H1 (cell line): Measurements from ENCODE around the gene ANKRD9. TPM values are rescaled to one million over a fixed set of nuclear protein-coding genes. Genes with fewer than 3 reads are reported as not detected.

Experiments
- CTCF ChIA-PET: fragments of 300-600 bp; sonication (Branson Sonifier 250); formaldehyde crosslinking; loops from one replicate; lab custom pipeline; 2021; ENCODE audit not compliant: partially characterized antibody; lab: Charles Lee
- POLR2A ChIA-PET: fragments of 300-600 bp; sonication (Branson Sonifier 250); formaldehyde crosslinking; loops from one replicate; lab custom pipeline; 2021; ENCODE audit warnings: inconsistent platforms; ENCODE audit not compliant: partially characterized antibody; lab: Charles Lee
- DNase-seq, 2 experiments: peaks; one replicate each; pipeline versions ENCODE4 v3.0.0 to v3.0.0-alpha.2; 2010 to 2022; ENCODE audit warnings: low spot score in 2 of 2, low read depth in 1 of 2, mixed read lengths in 1 of 2
- FAIRE-seq: peaks from 2 replicates; lab custom pipeline; 2011; peaks lifted over from hg19 to GRCh38; lab: Jason Lieb, UNC
- H2AFZ ChIP-seq: 2 replicates; pipeline ENCODE4 v1.8.1; 2012; ENCODE audit warnings: low read length, inconsistent platforms
- H2AK5ac ChIP-seq: 2 replicates; pipeline ENCODE4 v1.6.1; 2013; ENCODE audit warnings: low read depth, low read length
- H2BK120ac ChIP-seq: replicated peaks from 2 replicates; pipeline ENCODE3; 2013; ENCODE audit warnings: low read depth, low read length, inconsistent platforms
- H2BK12ac ChIP-seq: 2 replicates; pipeline ENCODE4 v1.6.1; 2013; ENCODE audit warnings: low read depth, low read length
- H2BK15ac ChIP-seq: 2 replicates; pipeline ENCODE4 v1.6.1; 2013; ENCODE audit warnings: low read length
- H2BK20ac ChIP-seq: 2 replicates; pipeline ENCODE4 v1.6.1; 2013; ENCODE audit warnings: low read length
- H2BK5ac ChIP-seq: 2 replicates; pipeline ENCODE4 v1.6.1; 2013; ENCODE audit warnings: low read depth, low read length
- H3K14ac ChIP-seq: 2 replicates; pipeline ENCODE4 v1.6.1; 2013; ENCODE audit warnings: inconsistent platforms; ENCODE audit not compliant: insufficient read length
- H3K18ac ChIP-seq: 2 replicates; pipeline ENCODE4 v1.6.1; 2013; ENCODE audit warnings: low read length; ENCODE audit errors: extremely low read depth
- H3K23ac ChIP-seq: 2 replicates; pipeline ENCODE4 v1.6.1; 2013; ENCODE audit warnings: inconsistent platforms; ENCODE audit not compliant: insufficient read length
- H3K23me2 ChIP-seq: 2 replicates; pipeline ENCODE4 v1.6.1; 2013; ENCODE audit warnings: low read depth, low read length
- H3K27ac ChIP-seq: 2 replicates; pipeline ENCODE4 v1.6.1; 2011; ENCODE audit warnings: low read depth, low read length, inconsistent platforms
- H3K27me3 ChIP-seq, 4 experiments: replicated peaks in 1 of 4; 1 replicate in 1 of 4; 2 replicates in 3 of 4; pipeline versions ENCODE4 v1.6.1 to v1.8.1; 2011 to 2013; ENCODE audit warnings: low read length in 3 of 4, mild to moderate bottlenecking in 3 of 4, inconsistent platforms in 2 of 4, mixed read lengths in 2 of 4, moderate library complexity in 1 of 4; ENCODE audit not compliant: control insufficient read depth in 3 of 4, insufficient read depth in 3 of 4; ENCODE audit errors: extremely low read depth in 1 of 4
- H3K36me3 ChIP-seq, 4 experiments: 2 replicates each; pipeline versions ENCODE4 v1.6.1 to v1.8.1; 2011 to 2013; ENCODE audit warnings: mild to moderate bottlenecking in 4 of 4, low read length in 3 of 4, moderate library complexity in 2 of 4, control low read depth in 1 of 4, inconsistent platforms in 1 of 4; ENCODE audit not compliant: insufficient read depth in 4 of 4, control insufficient read depth in 2 of 4
- H3K4ac ChIP-seq: replicated peaks from 2 replicates; pipeline ENCODE3; 2013; ENCODE audit warnings: low read length, low read depth, mixed read lengths, inconsistent platforms; ENCODE audit not compliant: insufficient read length
- H3K4me1 ChIP-seq, 4 experiments: replicated peaks in 1 of 4; 1 replicate in 1 of 4; 2 replicates in 3 of 4; pipeline versions ENCODE4 v1.6.1 to v1.8.1; 2011 to 2013; ENCODE audit warnings: low read length in 3 of 4, inconsistent platforms in 2 of 4, mixed read lengths in 1 of 4; ENCODE audit not compliant: insufficient read depth in 4 of 4, control insufficient read depth in 3 of 4
- H3K4me2 ChIP-seq, 2 experiments: 2 replicates each; pipeline versions ENCODE4 v1.6.1 to v1.8.1; 2011 to 2013; ENCODE audit warnings: low read depth in 2 of 2, low read length in 2 of 2, control low read depth in 1 of 2, inconsistent platforms in 1 of 2, mild to moderate bottlenecking in 1 of 2; ENCODE audit not compliant: insufficient read depth in 1 of 2
- H3K4me3 ChIP-seq, 4 experiments: fragments of 200-600, 300-600 bp in 1 of 4; sonication (generic), shearing (Covaris generic), sonication (Bioruptor Twin) in 1 of 4; 2 replicates each; pipeline versions ENCODE4 v1.5.1 to v1.8.1; 2011 to 2016; ENCODE audit warnings: low read length in 4 of 4, low read depth in 3 of 4, control low read depth in 2 of 4, inconsistent platforms in 2 of 4, mild to moderate bottlenecking in 2 of 4, mixed read lengths in 1 of 4, moderate library complexity in 1 of 4; ENCODE audit not compliant: insufficient read depth in 2 of 4; ENCODE audit errors: extremely low read depth in 1 of 4
- H3K56ac ChIP-seq: replicated peaks from 2 replicates; pipeline ENCODE3; 2013; ENCODE audit warnings: low read depth, mild to moderate bottlenecking, mixed read lengths, low read length, inconsistent platforms; ENCODE audit not compliant: insufficient read length
- H3K79me1 ChIP-seq: 2 replicates; pipeline ENCODE4 v1.6.1; 2013; ENCODE audit warnings: low read depth, low read length, control low read depth
- H3K79me2 ChIP-seq, 2 experiments: 2 replicates each; pipeline versions ENCODE4 v1.6.1 to v1.8.1; 2012 to 2013; ENCODE audit warnings: low read length in 2 of 2, mild to moderate bottlenecking in 2 of 2, inconsistent platforms in 1 of 2; ENCODE audit not compliant: insufficient read depth in 2 of 2, control insufficient read depth in 1 of 2
- H3K9ac ChIP-seq, 4 experiments: replicated peaks in 1 of 4; 1 replicate in 1 of 4; 2 replicates in 3 of 4; pipeline versions ENCODE4 v1.6.1 to v1.8.1; 2011 to 2013; ENCODE audit warnings: low read depth in 3 of 4, low read length in 3 of 4, control low read depth in 2 of 4, mild to moderate bottlenecking in 2 of 4, moderate library complexity in 2 of 4, inconsistent platforms in 1 of 4; ENCODE audit errors: extremely low read depth in 1 of 4
- H3K9me3 ChIP-seq, 2 experiments: 2 replicates each; pipeline versions ENCODE4 v1.6.1 to v1.8.1; 2012 to 2013; ENCODE audit warnings: mild to moderate bottlenecking in 2 of 2, moderate library complexity in 2 of 2, control low read depth in 1 of 2, inconsistent platforms in 1 of 2, low read depth in 1 of 2, low read length in 1 of 2, mixed read lengths in 1 of 2; ENCODE audit not compliant: insufficient read depth in 2 of 2
- H4K20me1 ChIP-seq, 2 experiments: replicated peaks in 1 of 2; 2 replicates each; pipeline versions ENCODE3 to v1.8.1; 2011 to 2013; ENCODE audit warnings: inconsistent platforms in 2 of 2, low read length in 2 of 2, mild to moderate bottlenecking in 1 of 2; ENCODE audit not compliant: insufficient read depth in 2 of 2, control insufficient read depth in 1 of 2
- H4K5ac ChIP-seq: 2 replicates; pipeline ENCODE4 v1.6.1; 2013; ENCODE audit warnings: low read length, low read depth, mixed read lengths, inconsistent platforms; ENCODE audit not compliant: insufficient read length
- H4K8ac ChIP-seq: 2 replicates; pipeline ENCODE4 v1.8.0; 2013; ENCODE audit warnings: mild to moderate bottlenecking, moderate library complexity, low read length, inconsistent platforms; ENCODE audit not compliant: insufficient read depth; ENCODE audit errors: extremely low read depth
- H4K91ac ChIP-seq: replicated peaks from 2 replicates; pipeline ENCODE3; 2013; ENCODE audit warnings: low read length, mixed read lengths, inconsistent platforms; ENCODE audit not compliant: insufficient read length
- BCL11A ChIP-seq, 2 experiments: IDR thresholded peaks; one replicate each; pipeline ENCODE4 v1.6.1; 2011; ENCODE audit warnings: low read depth in 2 of 2, low read length in 2 of 2, mild to moderate bottlenecking in 2 of 2
- CHD1 ChIP-seq: IDR thresholded peaks from 2 replicates; pipeline ENCODE4 v1.6.1; 2012; ENCODE audit warnings: low read depth, low read length, improper control_type of control experiment
- GTF2F1 ChIP-seq: IDR thresholded peaks from 2 replicates; pipeline ENCODE4 v1.6.1; 2012; ENCODE audit warnings: low read depth, low read length, improper control_type of control experiment, borderline replicate concordance
- JUND ChIP-seq: IDR thresholded peaks from 2 replicates; pipeline ENCODE4 v1.6.1; 2011; ENCODE audit warnings: mild to moderate bottlenecking, improper control_type of control experiment, low read length
- MAFK ChIP-seq: IDR thresholded peaks from 2 replicates; pipeline ENCODE4 v1.6.1; 2012; ENCODE audit warnings: low read depth, mild to moderate bottlenecking, improper control_type of control experiment, low read length
- NANOG ChIP-seq: IDR thresholded peaks from 2 replicates; pipeline ENCODE4 v1.6.1; 2011; ENCODE audit warnings: low read length, low read depth, mild to moderate bottlenecking, inconsistent platforms; ENCODE audit not compliant: insufficient read depth, poor library complexity, severe bottlenecking
- NRF1 ChIP-seq: IDR thresholded peaks from 2 replicates; pipeline ENCODE4 v1.6.1; 2011; ENCODE audit warnings: mild to moderate bottlenecking, low read depth, low read length, improper control_type of control experiment
- POLR2AphosphoS5 ChIP-seq: IDR thresholded peaks from 2 replicates; pipeline ENCODE4 v1.6.1; 2011; ENCODE audit warnings: low read depth, low read length
- SP1 ChIP-seq: IDR thresholded peaks from 2 replicates; pipeline ENCODE4 v1.6.1; 2011; ENCODE audit warnings: low read depth, low read length
- SP2 ChIP-seq: IDR thresholded peaks from 2 replicates; pipeline ENCODE4 v1.6.1; 2012; ENCODE audit warnings: mild to moderate bottlenecking, low read length, inconsistent platforms
- SRF ChIP-seq: IDR thresholded peaks from 2 replicates; pipeline ENCODE4 v1.6.1; 2011; ENCODE audit warnings: mild to moderate bottlenecking, low read depth, low read length, moderate library complexity
- TAF1 ChIP-seq: IDR thresholded peaks from 2 replicates; pipeline ENCODE4 v1.6.1; 2011; ENCODE audit warnings: mild to moderate bottlenecking, low read depth, low read length
- TEAD4 ChIP-seq: IDR thresholded peaks from 2 replicates; pipeline ENCODE4 v1.6.1; 2012; ENCODE audit warnings: low read depth, low read length, inconsistent platforms, mixed read lengths
- WGBS, 2 experiments: shearing (Covaris generic) in 1 of 2; methylation state at CpG; one replicate each; pipeline versions ENCODE4 v1.1.6 to v1.1.7; 2013 to 2015; ENCODE audit warnings: low lambda C conversion rate in 2 of 2, mixed read lengths in 2 of 2, inconsistent platforms in 1 of 2, low coverage in 1 of 2, missing lambda C conversion rate in 1 of 2; ENCODE audit not compliant: insufficient replicate concordance in 2 of 2, insufficient coverage in 1 of 2, insufficient read length in 1 of 2; ENCODE audit errors: extremely low coverage in 1 of 2, missing lambda C conversion rate in 1 of 2; 5-methylcytosine and 5-hydroxymethylcytosine counted together
- polyA plus RNA-seq, 7 experiments: library from polyadenylated mRNA; depleted of rRNA in 3 of 7; stranded (reverse) in 5 of 7; unstranded in 2 of 7; fragments of >200 nt in 5 of 7; fragments of 200-250 nt in 2 of 7; gene quantifications; 1 replicate in 5 of 7; 2 replicates in 1 of 7; 4 replicates in 1 of 7; pipeline versions ENCODE4 v1.2.1 to v1.2.3, GENCODE V29; 2011 to 2013; ENCODE audit warnings: missing spikeins in 2 of 7, mixed read lengths in 2 of 7
- total RNA-seq: library from RNA; stranded (reverse); fragmentation: NEBNext Ultra II Directional; extraction: Animal tissue kit (Norgen Biotek cat#: 25700); gene quantifications from 2 replicates; pipeline ENCODE4 v1.2.1, GENCODE V29; 2021

Gene ANKRD9
- total and polyA plus RNA-seq, 2 of the 8 experiments (the other 6 are each of a cell fraction or from before 2014, with no cell fraction given) = 37.0 to 41.8 TPM

DNA sequence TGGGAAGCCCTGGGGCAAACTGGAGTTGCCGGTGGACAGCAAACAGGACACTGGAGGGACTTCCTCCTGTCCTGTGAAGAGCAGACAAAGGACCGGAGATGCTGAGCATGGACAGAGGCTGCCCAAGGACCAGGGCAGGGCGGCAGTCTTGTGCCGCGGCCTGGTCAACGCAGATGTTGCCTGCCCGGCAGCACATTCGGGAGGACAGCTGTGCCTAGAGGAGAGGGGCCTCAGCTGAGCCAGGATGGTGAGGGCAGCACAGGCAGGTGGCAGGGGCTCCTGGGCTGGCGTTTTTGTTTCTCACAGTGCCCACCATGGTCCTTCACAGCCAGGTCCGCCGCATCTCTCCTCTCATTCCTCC is 13.3 kb downstream of the ANKRD9 start:
- POLR2A ChIA-PET = no interaction called here
- Histone ChIP-seq H3K79me2 (no peaks in the 10 kb centered on the region), H3K23me2 (no peaks in the 10 kb centered on the region; the same call in 1 of the 2 replicates), H3K27me3 (no peaks in the 10 kb centered on the region; a peak in 1 of 7 replicates), H3K9ac (no peak overlapping the region), H4K20me1 (peaks cover 0 to 4% of the 10 kb centered on the region in 2 experiments), H2BK120ac (no peak overlapping the region), H4K91ac (no peak overlapping the region), H4K8ac (no peak overlapping the region), H2BK20ac (no peak overlapping the region), H3K4ac (no peak overlapping the region), H3K14ac (no peak overlapping the region), H3K36me3 (0 out of 8 replicates have a peak, but pooled peaks cover 0 to 3% (median 0%) of the 10 kb centered on the region in 4 experiments), H3K4me3 (no peak overlapping the region), H3K18ac (no peak overlapping the region), H3K56ac (no peak overlapping the region), H2AFZ (no peak overlapping the region), H2BK15ac (no peak overlapping the region), H4K5ac (no peak overlapping the region), H3K4me2 (no peak overlapping the region), H3K27ac (no peak overlapping the region), H2BK12ac (no peak overlapping the region), H3K23ac (no peak overlapping the region), H2AK5ac (no peak overlapping the region), H3K9me3 (no peaks in the 10 kb centered on the region), H3K4me1 (no peaks in the 10 kb centered on the region), H2BK5ac (no peak overlapping the region), H3K79me1 (no peaks in the 10 kb centered on the region)
- CTCF ChIA-PET = no interaction called here
- no peak for DNase-seq
- no peak for TF ChIP-seq MAFK
- TF ChIP-seq CHD1 = no peak
- TF ChIP-seq SP1 = no peak
- TF ChIP-seq GTF2F1 = no peak
- TF ChIP-seq SP2 = no peak
- no peak for TF ChIP-seq NRF1
- no peak for TF ChIP-seq TAF1
- no peak for TF ChIP-seq NANOG
- no peak for TF ChIP-seq BCL11A (IDR thresholded peaks at IDR 0.05; ENCODE audit: low read depth in 2 of 2, low read length in 2 of 2)
- TF ChIP-seq SRF = no peak
- no peak for TF ChIP-seq JUND
- no peak for TF ChIP-seq POLR2AphosphoS5
- TF ChIP-seq TEAD4 = no peak
- WGBS, 2 experiments = 93% methylated on average over 11 of the region's 11 CpGs; no CpG with 5 or more reads in 1 of the 2 experiments
- no peak for FAIRE-seq
